ENCODE measurements around the gene TNRC6B. TPM values are rescaled to one million over a fixed set of nuclear protein-coding genes. Genes with fewer than 3 reads are reported as not detected.

Gene TNRC6B
- total RNA-seq, 1 experiment from 2014 or later: 52.2 TPM

GRCh38 chr22:40367342-40367741 is 189.6 kb downstream of the TNRC6B start:
- CTCF ChIA-PET: no interaction called here
- Histone ChIP-seq H3K27me3 (replicated peaks; ENCODE audit: insufficient read depth, low read depth, low read length, poor library complexity) (no peaks in the 10 kb centered on the region), H3K9me3 (ENCODE audit: low read depth, low read length, poor library complexity, severe bottlenecking) (no peaks in the 10 kb centered on the region), H3K4me1 (ENCODE audit: insufficient read depth, low read length, poor library complexity, severe bottlenecking) (peaks cover 2% of the 10 kb centered on the region), H3K4me3 (ENCODE audit: low read depth, low read length, poor library complexity, severe bottlenecking) (no peak overlapping the region), H3K36me3 (ENCODE audit: insufficient read depth, low read length, poor library complexity, severe bottlenecking) (peaks cover 52% of the 10 kb centered on the region), H3K27ac (ENCODE audit: low read depth, low read length, poor library complexity, severe bottlenecking) (no peak overlapping the region)
- POLR2A ChIA-PET (ENCODE audit: low non-redundant PET): interaction anchor here (0.6 kb wide), 1 partner anchor 136 kb away, joined by 6 read pairs; no protein-coding TSS in a partner anchor
- DNase-seq (ENCODE audit: low spot score): no peak
- TF ChIP-seq, protein P1, sequence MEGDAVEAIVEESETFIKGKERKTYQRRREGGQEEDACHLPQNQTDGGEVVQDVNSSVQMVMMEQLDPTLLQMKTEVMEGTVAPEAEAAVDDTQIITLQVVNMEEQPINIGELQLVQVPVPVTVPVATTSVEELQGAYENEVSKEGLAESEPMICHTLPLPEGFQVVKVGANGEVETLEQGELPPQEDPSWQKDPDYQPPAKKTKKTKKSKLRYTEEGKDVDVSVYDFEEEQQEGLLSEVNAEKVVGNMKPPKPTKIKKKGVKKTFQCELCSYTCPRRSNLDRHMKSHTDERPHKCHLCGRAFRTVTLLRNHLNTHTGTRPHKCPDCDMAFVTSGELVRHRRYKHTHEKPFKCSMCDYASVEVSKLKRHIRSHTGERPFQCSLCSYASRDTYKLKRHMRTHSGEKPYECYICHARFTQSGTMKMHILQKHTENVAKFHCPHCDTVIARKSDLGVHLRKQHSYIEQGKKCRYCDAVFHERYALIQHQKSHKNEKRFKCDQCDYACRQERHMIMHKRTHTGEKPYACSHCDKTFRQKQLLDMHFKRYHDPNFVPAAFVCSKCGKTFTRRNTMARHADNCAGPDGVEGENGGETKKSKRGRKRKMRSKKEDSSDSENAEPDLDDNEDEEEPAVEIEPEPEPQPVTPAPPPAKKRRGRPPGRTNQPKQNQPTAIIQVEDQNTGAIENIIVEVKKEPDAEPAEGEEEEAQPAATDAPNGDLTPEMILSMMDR (conservative IDR thresholded peaks at IDR 0.05; ENCODE audit: low read depth, low read length): no peak
- no peak for TF ChIP-seq EZH2 (IDR thresholded peaks at IDR 0.05; ENCODE audit: borderline replicate concordance, low read depth, low read length, poor library complexity, severe bottlenecking)
- intact Hi-C loops (cut with micrococcal nuclease; ENCODE audit: unreplicated experiment): no loop called here
- BruUV-seq (replicated peaks): no TSS peak

DNA sequence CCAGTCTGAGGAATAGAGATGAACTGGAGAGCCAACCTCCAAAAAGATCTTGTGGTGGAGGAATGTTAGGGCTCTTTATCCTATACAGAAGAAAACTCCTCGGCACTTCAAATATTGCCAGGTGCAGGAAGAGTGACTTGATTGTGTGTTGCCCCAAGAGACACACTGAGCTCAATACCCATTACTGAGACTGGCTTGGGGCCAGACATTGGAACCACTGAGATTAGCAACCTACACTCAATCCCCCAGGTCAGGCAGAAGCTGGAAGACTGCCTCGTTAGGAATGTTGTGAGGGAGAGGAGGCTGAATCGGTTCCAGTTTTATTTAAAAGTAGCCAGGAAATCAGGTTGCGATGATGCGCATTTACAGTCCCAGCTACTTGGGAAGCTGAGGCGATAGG is 190.3 kb downstream of the TNRC6B start:
- no peak for DNase-seq (ENCODE audit: low spot score)
- intact Hi-C loops (cut with micrococcal nuclease; ENCODE audit: unreplicated experiment): no loop called here
- Histone ChIP-seq H3K4me3 (ENCODE audit: low read depth, low read length, poor library complexity, severe bottlenecking) (no peak overlapping the region), H3K27ac (ENCODE audit: low read depth, low read length, poor library complexity, severe bottlenecking) (no peak overlapping the region), H3K9me3 (ENCODE audit: low read depth, low read length, poor library complexity, severe bottlenecking) (no peaks in the 10 kb centered on the region), H3K36me3 (ENCODE audit: insufficient read depth, low read length, poor library complexity, severe bottlenecking) (peaks cover 45% of the 10 kb centered on the region), H3K4me1 (ENCODE audit: insufficient read depth, low read length, poor library complexity, severe bottlenecking) (peaks cover 8% of the 10 kb centered on the region), H3K27me3 (replicated peaks; ENCODE audit: insufficient read depth, low read depth, low read length, poor library complexity) (no peaks in the 10 kb centered on the region)
- CTCF ChIA-PET: no interaction called here
- no TSS peak for BruUV-seq (replicated peaks)
- POLR2A ChIA-PET (ENCODE audit: low non-redundant PET): no interaction called here
- TF ChIP-seq, protein P1 (conservative IDR thresholded peaks at IDR 0.05; ENCODE audit: low read depth, low read length): no peak
- no peak for TF ChIP-seq EZH2 (IDR thresholded peaks at IDR 0.05; ENCODE audit: borderline replicate concordance, low read depth, low read length, poor library complexity, severe bottlenecking)

GRCh38 chr22:40368836-40369235 is 191.1 kb downstream of the TNRC6B start:
- Histone ChIP-seq H3K4me1 (ENCODE audit: insufficient read depth, low read length, poor library complexity, severe bottlenecking) (peaks cover 12% of the 10 kb centered on the region), H3K36me3 (ENCODE audit: insufficient read depth, low read length, poor library complexity, severe bottlenecking) (peaks cover 40% of the 10 kb centered on the region), H3K27me3 (replicated peaks; ENCODE audit: insufficient read depth, low read depth, low read length, poor library complexity) (no peaks in the 10 kb centered on the region), H3K4me3 (ENCODE audit: low read depth, low read length, poor library complexity, severe bottlenecking) (no peak overlapping the region), H3K27ac (ENCODE audit: low read depth, low read length, poor library complexity, severe bottlenecking) (no peak overlapping the region), H3K9me3 (ENCODE audit: low read depth, low read length, poor library complexity, severe bottlenecking) (no peaks in the 10 kb centered on the region)
- no peak for DNase-seq (ENCODE audit: low spot score)
- POLR2A ChIA-PET (ENCODE audit: low non-redundant PET): no interaction called here
- intact Hi-C loops (cut with micrococcal nuclease; ENCODE audit: unreplicated experiment): no loop called here
- no TSS peak for BruUV-seq (replicated peaks)
- CTCF ChIA-PET: no interaction called here
- TF ChIP-seq, protein P1 (conservative IDR thresholded peaks at IDR 0.05; ENCODE audit: low read depth, low read length): no peak
- no peak for TF ChIP-seq EZH2 (IDR thresholded peaks at IDR 0.05; ENCODE audit: borderline replicate concordance, low read depth, low read length, poor library complexity, severe bottlenecking)
